ENCODE measurements around the gene ZGPAT.

Gene ZGPAT

GRCh38 chr20:63733579-63734081 lies 25.8 kb downstream of the ZGPAT start:
- DNase-seq (ENCODE audit: low read depth in 3 of 3, low spot score in 1 of 3) = no peak

DNA sequence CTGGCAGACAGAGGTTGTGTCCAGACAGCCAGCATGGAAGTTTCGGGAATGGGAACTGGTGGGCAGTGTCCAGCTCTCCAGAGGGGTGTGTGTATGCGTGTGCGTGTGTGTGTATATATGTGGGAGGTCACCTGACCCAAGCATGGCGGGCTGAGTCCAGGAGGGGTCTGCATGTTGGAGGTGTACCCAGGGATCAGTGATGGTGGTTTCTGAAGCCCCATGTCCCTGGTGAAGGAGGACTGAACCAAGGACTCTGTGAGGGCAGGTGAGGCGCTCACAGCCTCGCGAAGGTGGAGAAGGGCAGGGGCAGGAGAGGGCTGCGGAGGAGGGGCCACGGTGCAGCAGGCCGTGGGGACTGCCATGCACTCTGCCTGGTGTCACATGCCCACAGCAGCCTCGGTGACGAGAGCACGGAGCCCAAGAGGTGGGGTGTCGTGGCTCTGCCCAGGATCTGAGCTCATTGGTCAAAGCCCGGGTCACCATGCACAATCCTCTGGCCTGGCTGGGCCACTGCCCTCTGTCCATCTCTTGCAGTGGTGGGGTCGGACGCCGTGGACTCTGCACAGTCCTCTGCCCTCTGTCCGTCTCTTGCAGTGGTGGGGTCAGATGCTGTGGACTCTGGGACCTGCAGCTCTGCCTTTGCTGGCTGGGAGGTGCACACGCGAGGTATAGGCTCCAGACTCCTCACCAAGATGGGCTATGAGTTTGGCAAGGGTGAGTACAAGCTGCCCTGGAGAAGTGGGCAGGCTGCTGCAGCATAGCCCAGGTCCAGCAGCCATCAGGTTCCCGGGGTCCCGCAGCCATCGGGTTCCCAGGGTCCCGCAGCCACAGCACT lies 26.5 kb downstream of the ZGPAT start:
- no peak for DNase-seq (ENCODE audit: low read depth in 3 of 3, low spot score in 1 of 3)

DNA sequence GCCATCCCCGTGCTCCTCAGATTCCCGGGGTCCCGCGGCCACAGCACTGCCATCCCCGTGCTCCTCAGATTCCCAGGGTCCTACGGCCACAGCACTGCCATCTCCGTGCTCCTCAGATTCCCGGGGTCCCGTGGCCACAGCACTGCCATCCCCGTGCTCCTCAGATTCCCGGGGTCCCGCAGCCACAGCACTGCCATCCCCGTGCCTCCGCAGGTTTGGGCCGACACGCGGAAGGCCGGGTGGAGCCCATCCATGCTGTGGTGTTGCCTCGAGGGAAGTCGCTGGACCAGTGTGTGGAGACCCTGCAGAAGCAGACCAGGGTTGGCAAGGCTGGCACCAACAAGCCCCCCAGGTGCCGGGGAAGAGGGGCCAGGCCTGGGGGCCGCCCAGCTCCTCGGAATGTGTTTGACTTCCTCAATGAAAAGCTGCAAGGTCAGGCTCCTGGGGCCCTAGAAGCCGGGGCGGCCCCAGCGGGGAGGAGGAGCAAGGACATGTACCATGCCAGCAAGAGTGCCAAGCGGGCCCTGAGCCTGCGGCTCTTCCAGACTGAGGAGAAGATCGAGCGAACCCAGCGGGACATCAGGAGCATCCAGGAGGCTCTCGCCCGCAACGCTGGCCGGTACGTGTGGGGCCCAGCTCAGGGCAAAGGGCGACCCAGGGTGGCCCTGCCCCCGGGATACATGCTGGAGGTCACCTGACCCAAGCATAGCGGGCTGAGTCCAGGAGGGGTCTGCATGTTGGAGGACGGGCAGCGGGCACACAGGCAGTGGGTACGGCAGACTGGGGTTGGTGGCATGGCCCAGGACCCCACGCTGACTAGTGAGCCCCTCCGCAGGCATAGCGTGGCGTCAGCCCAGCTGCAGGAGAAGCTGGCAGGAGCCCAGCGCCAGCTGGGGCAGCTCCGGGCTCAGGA lies 27.4 kb downstream of the ZGPAT start:
- DNase-seq (ENCODE audit: low read depth in 3 of 3, low spot score in 1 of 3) = no peak

DNA sequence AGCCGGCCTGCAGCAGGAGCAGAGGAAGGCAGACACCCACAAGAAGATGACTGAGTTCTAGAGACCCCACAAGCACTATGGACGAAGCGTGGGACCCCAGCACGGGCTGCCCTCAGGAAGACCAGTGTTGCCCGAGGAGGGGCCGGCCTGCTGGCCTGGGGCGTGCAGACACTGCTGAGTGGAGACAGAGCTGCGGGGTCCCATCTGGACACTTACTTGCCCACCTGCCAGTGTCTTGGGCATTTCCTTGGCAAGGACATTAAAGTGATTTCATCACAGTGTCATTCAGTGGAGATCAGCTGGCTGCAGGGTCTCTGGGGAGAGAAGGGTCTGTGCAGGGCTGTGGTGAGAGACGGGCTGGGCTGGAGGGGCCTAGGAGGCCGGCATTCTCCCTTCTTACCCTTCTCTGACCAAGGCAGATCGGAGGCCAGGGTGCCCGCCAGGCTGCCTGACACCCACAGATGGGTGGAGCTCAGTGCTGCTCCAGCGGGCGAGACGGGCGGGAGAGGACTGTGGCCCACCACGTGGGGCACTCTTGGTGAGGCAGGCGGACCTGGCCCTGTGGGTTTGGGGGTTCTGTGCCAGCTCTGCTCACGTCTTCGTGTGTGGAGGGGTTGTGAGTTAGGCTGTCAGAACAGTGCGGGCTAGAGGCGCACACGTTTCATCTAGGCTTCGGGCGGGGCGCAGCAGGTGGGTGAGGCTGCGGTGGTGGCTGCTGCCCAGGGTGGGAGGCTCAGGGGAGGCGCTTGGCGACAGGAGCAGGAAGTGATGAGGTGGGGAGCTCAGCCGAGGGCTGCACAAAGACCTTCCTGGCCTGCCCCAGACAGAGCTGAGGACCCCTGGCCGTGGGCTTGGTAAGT lies 28.2 kb downstream of the ZGPAT start, which contains the start of gene LIME1:
Gene LIME1, plus strand, starts transcription at position 806 of the 860 bp plus-strand sequence. CDS start 886 bp downstream, outside the sequence.
- DNase-seq (ENCODE audit: low read depth in 3 of 3, low spot score in 1 of 3) = peak in 2 of 3 donors; percentile 46 to 60

DNA sequence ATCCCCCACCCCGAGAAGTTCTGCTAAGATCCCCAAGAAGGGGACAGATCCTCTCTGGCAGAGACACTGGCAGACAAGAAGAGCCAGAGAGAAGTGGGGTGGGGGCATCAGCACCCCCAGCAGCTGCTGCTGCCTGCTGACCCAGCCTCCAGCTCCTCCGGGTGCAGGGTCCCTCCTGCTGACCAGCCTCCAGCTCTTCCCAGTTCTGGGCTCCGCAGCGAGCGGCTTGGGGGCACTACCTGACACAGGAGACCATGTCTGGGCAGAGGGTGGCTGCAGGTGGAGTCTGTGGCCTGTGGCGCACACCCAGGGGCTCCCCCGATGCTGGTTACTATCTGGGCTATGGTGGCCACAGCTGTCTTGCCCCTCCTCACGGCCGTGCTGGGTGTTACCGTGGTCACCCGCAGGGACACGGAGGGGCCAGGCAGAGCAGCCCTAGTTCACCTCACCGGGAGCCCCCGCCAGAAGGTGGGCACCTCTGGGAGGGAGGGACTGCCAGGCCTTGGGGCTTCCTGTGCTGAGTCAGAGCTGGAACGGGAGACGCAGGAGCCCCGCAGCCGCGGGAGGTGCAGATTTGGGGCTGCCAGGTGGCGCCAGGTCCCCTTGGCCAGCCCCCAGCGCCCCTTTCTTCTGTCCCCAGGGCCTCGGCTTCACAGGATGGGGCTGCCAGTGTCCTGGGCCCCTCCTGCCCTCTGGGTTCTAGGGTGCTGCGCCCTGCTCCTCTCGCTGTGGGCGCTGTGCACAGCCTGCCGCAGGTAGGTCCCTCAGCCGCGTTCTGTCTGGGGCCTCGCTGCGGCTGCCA lies 29.3 kb downstream of the ZGPAT start:
- DNase-seq (ENCODE audit: low read depth in 3 of 3, low spot score in 1 of 3) = no peak

DNA sequence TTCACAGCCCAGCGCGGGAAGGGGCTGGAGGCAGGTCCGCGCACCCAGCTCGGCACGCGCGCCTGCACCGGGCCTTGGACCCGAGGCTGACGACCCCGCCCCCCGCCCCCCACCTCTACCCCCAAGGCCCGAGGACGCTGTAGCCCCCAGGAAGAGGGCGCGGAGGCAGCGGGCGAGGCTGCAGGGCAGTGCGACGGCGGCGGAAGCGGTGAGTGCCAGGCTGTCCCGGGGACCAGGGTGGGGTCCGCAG lies 29.8 kb downstream of the ZGPAT start:
- no peak for DNase-seq (ENCODE audit: low read depth in 3 of 3, low spot score in 1 of 3)

DNA sequence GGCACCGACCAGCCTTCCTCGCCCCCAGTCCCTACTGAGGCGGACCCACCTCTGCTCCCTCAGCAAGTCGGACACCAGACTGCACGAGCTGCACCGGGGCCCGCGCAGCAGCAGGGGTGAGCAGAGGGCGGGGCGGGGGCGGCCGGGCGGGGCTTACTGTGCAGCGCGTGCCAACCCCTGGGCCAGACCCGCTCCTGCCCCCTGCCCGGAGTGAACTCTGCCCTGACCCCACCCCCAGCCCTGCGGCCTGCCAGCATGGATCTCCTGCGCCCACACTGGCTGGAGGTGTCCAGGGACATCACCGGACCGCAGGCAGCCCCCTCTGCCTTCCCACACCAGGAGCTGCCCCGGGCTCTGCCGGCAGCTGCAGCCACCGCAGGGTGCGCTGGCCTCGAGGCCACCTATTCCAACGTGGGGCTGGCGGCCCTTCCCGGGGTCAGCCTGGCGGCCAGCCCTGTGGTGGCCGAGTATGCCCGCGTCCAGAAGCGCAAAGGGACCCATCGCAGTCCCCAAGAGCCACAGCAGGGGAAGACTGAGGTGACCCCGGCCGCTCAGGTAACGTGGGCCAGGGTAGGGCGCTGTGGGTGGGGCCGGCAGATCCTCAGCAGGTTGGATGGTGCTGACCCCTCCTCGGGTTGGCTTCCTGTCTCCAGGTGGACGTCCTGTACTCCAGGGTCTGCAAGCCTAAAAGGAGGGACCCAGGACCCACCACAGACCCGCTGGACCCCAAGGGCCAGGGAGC lies 30.3 kb downstream of the ZGPAT start:
- no peak for DNase-seq (ENCODE audit: low read depth in 3 of 3, low spot score in 1 of 3)

- DNase-seq (ENCODE audit: low read depth in 3 of 3, low spot score in 1 of 3) = no peak
These were observed 30.9 kb downstream of the ZGPAT start for GRCh38 chr20:63738687-63739129.

DNA sequence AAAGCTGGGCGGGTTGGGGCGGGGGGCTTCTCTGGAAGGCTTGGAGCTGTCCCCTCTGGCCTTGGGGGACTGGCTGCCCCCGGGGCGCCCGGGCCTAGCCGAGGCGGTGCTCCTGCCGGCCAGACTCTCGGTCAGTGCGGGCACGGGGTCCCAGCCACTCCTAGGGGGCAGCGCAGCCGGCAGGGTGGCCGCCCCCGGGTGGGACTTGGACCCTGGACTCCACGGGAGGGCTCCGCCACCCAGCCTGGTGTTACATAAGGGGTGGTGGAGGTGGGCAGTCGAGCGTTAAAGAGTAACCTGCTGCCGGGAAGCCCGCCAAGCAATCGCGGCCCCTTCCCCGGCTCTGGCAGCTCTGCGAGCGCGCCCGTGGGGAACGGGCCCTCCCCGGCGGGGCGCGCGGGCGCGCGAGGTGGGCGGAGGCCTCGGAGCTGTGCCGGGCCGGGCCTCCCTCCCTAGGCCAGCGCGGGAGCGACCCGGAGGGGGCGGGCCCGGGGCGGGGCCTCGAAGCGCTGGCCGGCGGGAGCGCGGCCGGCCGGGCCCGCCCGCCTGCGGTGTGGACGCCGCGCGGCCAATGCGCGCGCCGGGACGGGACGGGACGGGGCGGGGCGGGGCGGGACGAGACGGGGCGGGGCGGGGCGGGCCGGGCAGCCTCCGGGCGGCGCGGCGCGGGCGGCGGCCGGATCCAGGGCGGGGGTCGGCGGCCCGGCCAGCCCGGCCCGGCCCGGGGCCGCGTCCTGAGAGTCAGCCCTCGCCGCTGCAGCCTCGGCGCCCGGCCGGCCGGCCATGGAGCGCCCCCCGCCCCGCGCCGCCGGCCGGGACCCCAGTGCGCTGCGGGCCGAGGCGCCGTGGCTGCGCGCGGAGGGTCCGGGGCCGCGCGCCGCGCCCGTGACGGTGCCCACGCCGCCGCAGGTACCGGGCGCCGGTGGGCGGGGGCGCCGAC lies 31.6 kb downstream of the ZGPAT start, which contains the start of gene SLC2A4RG:
Gene SLC2A4RG, plus strand, starts transcription at position 647 of the 940 bp plus-strand sequence. Its CDS starts 137 bp downstream, at position 784.
- no peak for DNase-seq (ENCODE audit: low read depth in 3 of 3, low spot score in 1 of 3)

- DNase-seq (ENCODE audit: low read depth in 3 of 3, low spot score in 1 of 3) = no peak
These were observed 32.3 kb downstream of the ZGPAT start for GRCh38 chr20:63740070-63740626.

DNA sequence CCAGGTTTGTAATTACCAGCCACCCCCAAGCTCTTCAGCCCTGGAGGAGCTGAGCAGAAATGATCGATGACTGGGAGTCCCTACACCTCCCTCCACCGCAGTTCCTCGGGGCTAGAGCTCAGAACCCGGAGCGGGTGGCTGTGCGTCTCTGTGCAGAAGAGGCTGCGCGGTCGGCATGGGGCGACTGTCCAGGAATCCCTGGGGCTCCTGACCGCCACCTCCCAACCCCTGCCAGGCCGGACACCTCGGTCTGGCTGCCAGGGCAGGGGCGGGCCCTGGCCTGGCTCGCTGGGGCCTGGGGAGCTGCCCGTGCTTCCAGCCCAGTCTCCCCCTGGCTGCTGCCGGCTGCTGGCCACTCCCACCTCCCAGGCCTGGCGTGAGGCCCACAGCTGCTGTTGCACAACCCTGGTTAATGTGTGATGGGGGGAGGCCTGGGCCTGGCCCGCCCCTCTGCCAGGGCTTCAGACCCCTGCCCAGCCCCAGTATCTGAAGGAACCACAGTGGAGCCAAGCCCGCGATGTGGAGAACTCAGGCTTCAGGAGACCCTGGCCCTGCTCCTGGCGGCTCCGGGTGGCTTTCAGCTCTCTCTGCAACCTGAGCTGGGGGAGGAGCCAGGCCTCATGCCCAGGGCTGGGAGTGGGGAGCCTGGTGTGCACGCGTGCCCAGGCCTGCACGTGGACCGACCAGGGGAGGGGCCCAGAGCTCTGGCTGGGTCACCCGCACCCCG lies 33.0 kb downstream of the ZGPAT start:
- no peak for DNase-seq (ENCODE audit: low read depth in 3 of 3, low spot score in 1 of 3)

DNA sequence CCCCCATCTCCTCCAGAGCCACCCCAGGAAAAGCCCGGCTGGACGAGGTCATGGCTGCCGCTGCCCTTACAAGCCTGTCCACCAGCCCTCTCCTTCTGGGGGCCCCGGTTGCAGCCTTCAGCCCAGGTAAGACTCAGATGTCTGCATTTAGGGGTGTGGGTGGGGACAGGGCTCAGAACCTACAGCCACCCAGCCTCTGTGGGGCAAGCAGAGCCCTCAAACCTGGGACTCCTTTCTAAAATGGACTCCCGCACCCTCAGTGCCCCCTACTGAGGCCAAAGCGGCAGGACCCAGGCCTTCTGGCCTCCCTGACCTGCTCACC lies 33.5 kb downstream of the ZGPAT start:
- DNase-seq (ENCODE audit: low read depth in 3 of 3, low spot score in 1 of 3) = no peak

DNA sequence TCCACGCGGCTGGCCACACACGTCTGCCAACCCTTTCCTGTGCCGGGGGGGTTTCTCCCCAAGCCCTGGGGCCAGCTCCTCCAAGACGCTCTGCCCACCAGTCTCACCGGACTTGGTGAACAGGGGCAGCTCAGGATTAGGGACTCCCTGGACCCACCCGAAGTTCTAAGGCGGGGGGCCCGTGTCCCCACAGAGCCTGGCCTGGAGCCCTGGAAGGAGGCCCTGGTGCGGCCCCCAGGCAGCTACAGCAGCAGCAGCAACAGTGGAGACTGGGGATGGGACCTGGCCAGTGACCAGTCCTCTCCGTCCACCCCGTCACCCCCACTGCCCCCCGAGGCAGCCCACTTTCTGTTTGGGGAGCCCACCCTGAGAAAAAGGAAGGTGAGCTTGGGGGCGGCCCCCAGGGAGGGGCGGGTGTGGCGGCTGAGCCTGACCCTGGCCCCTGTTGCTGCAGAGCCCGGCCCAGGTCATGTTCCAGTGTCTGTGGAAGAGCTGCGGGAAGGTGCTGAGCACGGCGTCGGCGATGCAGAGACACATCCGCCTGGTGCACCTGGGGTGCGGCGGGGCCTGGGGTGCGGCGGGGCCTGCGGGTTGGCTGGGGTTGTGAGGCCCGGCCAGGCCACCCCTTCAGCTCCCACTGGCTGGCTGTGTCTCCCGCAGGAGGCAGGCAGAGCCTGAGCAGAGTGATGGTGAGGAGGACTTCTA lies 34.0 kb downstream of the ZGPAT start:
- DNase-seq (ENCODE audit: low read depth in 3 of 3, low spot score in 1 of 3) = no peak

DNA sequence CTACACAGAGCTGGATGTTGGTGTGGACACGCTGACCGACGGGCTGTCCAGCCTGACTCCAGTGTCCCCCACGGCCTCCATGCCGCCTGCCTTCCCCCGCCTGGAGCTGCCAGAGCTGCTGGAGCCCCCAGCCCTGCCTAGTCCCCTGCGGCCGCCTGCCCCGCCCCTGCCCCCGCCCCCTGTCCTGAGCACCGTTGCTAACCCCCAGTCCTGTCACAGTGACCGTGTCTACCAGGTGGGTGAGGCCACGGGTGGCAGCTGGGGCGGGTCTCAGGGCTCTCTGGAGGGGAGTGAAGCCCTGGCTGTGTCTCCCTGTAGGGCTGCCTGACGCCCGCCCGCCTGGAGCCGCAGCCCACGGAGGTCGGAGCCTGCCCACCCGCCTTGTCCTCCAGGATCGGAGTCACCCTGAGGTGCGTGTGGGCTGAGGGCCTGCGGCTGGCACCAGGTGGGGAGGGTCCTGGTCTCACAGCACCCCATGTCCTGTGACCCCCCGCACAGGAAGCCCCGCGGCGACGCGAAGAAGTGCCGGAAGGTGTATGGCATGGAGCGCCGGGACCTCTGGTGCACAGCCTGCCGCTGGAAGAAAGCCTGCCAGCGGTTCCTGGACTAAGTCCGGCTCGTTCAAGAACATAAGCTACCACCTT lies 34.7 kb downstream of the ZGPAT start:
- DNase-seq (ENCODE audit: low read depth in 3 of 3, low spot score in 1 of 3) = no peak

GRCh38 chr20:63743210-63743970 lies 35.6 kb downstream of the ZGPAT start:
- no peak for DNase-seq (ENCODE audit: low read depth in 3 of 3, low spot score in 1 of 3)

DNA sequence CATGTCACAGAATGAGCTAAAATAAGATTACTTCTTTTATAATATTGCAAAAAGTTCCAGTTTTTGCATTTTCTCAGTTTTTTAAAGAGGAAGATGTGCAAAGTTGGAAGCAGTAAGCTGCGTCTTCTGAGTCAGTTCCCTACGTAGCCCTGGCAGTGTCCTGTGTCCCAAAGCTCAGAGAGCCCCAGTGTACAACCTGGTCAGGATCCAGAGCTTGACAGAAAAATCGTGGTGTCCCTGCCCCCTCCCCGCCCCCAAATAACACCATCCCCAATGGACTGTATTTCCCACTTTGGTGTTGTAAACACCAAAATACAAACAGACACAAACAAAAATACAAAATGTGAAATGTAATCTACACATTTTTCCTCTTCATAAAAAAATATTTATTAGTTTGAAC lies 36.3 kb downstream of the ZGPAT start:
- no peak for DNase-seq (ENCODE audit: low read depth in 3 of 3, low spot score in 1 of 3)
